IMR-90 (cell line): ENCODE data around the gene GPR141. TPM values are rescaled to one million over a fixed set of nuclear protein-coding genes. Genes with fewer than 3 reads are reported as not detected.

Experiments
- ATAC-seq: fragments of 200-7000 bp; cut with Tn5 transposase; 2 replicates; pipeline ENCODE4 v1.9.1; 2020; ENCODE audit warnings: low read depth, mild to moderate bottlenecking, moderate library complexity
- BruUV-seq: library from RNA; stranded (reverse); fragments of 400-500 nt; replicated peaks from 2 replicates; lab custom pipeline; 2021; lab: Mats Ljungman, UMichigan
- CTCF ChIA-PET: fragments of 300-600 bp; formaldehyde crosslinking; extraction: SDS; loops from one replicate; lab custom pipeline; 2021; ENCODE audit warnings: antibody characterized with exemption; lab: Yijun Ruan, JAX
- POLR2A ChIA-PET: fragments of 300-600 bp; sonication (Branson Sonifier 250); formaldehyde crosslinking; loops from one replicate; lab custom pipeline; 2022; ENCODE audit warnings: antibody characterized with exemption; ENCODE audit not compliant: unreplicated experiment; lab: Charles Lee
- DNase-seq: peaks from one replicate; pipeline ENCODE4 v3.0.0; 2013
- H2AFZ ChIP-seq: replicated peaks from 2 replicates; pipeline ENCODE3; 2013; ENCODE audit warnings: low read length, mild to moderate bottlenecking; ENCODE audit not compliant: poor library complexity
- H2AK5ac ChIP-seq: 2 replicates; pipeline ENCODE4 v1.6.1; 2013; ENCODE audit warnings: low read depth, low read length, inconsistent platforms
- H2AK9ac ChIP-seq: replicated peaks from 2 replicates; pipeline ENCODE3; 2013; ENCODE audit warnings: mild to moderate bottlenecking, low read depth, low read length, moderate library complexity; ENCODE audit not compliant: poor library complexity
- H2BK120ac ChIP-seq: 2 replicates; pipeline ENCODE4 v1.6.1; 2013; ENCODE audit warnings: low read depth, low read length, inconsistent platforms
- H2BK15ac ChIP-seq: 3 replicates; pipeline ENCODE4 v1.6.1; 2013; ENCODE audit warnings: low read depth, low read length, inconsistent platforms
- H2BK20ac ChIP-seq: 2 replicates; pipeline ENCODE4 v1.6.1; 2013; ENCODE audit warnings: low read depth, mild to moderate bottlenecking, inconsistent platforms, low read length, moderate library complexity
- H2BK5ac ChIP-seq: 2 replicates; pipeline ENCODE4 v1.6.1; 2013; ENCODE audit warnings: mild to moderate bottlenecking, low read depth, low read length, inconsistent platforms; ENCODE audit not compliant: poor library complexity, severe bottlenecking
- H3K14ac ChIP-seq: replicated peaks from 2 replicates; pipeline ENCODE4 v1.6.1; 2013; ENCODE audit warnings: low read depth, low read length, inconsistent platforms
- H3K18ac ChIP-seq: 2 replicates; pipeline ENCODE4 v1.6.1; 2013; ENCODE audit warnings: low read depth, low read length, control low read depth
- H3K23ac ChIP-seq: 2 replicates; pipeline ENCODE4 v1.6.1; 2013; ENCODE audit warnings: low read depth, low read length, inconsistent platforms
- H3K27ac ChIP-seq: 2 replicates; pipeline ENCODE4 v1.5.1; 2013; ENCODE audit warnings: mild to moderate bottlenecking, control low read depth, low read length; ENCODE audit not compliant: insufficient read depth
- H3K27me3 ChIP-seq: 2 replicates; pipeline ENCODE4 v1.6.1; 2013; ENCODE audit warnings: low read length; ENCODE audit not compliant: control insufficient read depth, insufficient read depth
- H3K36me3 ChIP-seq: 2 replicates; pipeline ENCODE4 v1.6.1; 2013; ENCODE audit warnings: low read length, mixed read lengths; ENCODE audit not compliant: control insufficient read depth, insufficient read depth
- H3K4ac ChIP-seq: 2 replicates; pipeline ENCODE4 v1.6.1; 2013; ENCODE audit warnings: low read depth, low read length, inconsistent platforms
- H3K4me1 ChIP-seq: 2 replicates; pipeline ENCODE4 v1.6.1; 2013; ENCODE audit warnings: low read length, mixed read lengths; ENCODE audit not compliant: control insufficient read depth, insufficient read depth
- H3K4me2 ChIP-seq: 2 replicates; pipeline ENCODE4 v1.6.1; 2013; ENCODE audit warnings: low read depth, mild to moderate bottlenecking, control low read depth, low read length, moderate library complexity
- H3K4me3 ChIP-seq: 2 replicates; pipeline ENCODE4 v1.5.1; 2013; ENCODE audit warnings: low read depth, mild to moderate bottlenecking, control low read depth, low read length, moderate library complexity; ENCODE audit not compliant: insufficient read depth
- H3K56ac ChIP-seq: 2 replicates; pipeline ENCODE4 v1.6.1; 2013; ENCODE audit warnings: low read length, inconsistent platforms; ENCODE audit not compliant: insufficient read depth; ENCODE audit errors: extremely low read depth
- H3K79me1 ChIP-seq, 2 experiments: 2 replicates each; pipeline ENCODE4 v1.6.1; 2013; ENCODE audit warnings: low read length in 2 of 2, inconsistent platforms in 1 of 2, low read depth in 1 of 2
- H3K9ac ChIP-seq: 2 replicates; pipeline ENCODE4 v1.6.1; 2013; ENCODE audit warnings: low read depth, low read length, control low read depth
- H3K9me1 ChIP-seq: 2 replicates; pipeline ENCODE4 v1.6.1; 2013; ENCODE audit warnings: low read length, inconsistent platforms; ENCODE audit not compliant: insufficient read depth
- H3K9me3 ChIP-seq: 2 replicates; pipeline ENCODE4 v1.6.1; 2013; ENCODE audit warnings: low read length; ENCODE audit not compliant: control insufficient read depth, insufficient read depth
- H4K20me1 ChIP-seq: 2 replicates; pipeline ENCODE4 v1.6.1; 2013; ENCODE audit warnings: low read length, inconsistent platforms; ENCODE audit not compliant: insufficient read depth
- H4K5ac ChIP-seq: 2 replicates; pipeline ENCODE4 v1.6.1; 2013; ENCODE audit warnings: mild to moderate bottlenecking, low read depth, low read length, control low read depth
- H4K8ac ChIP-seq, 2 experiments: 2 replicates each; pipeline ENCODE4 v1.6.1; 2013; ENCODE audit warnings: low read depth in 2 of 2, low read length in 2 of 2, control low read depth in 1 of 2, inconsistent platforms in 1 of 2
- H4K91ac ChIP-seq: 2 replicates; pipeline ENCODE4 v1.6.1; 2013; ENCODE audit warnings: low read depth, low read length, inconsistent platforms; ENCODE audit not compliant: insufficient read depth
- BHLHE40 ChIP-seq: fragments of 150-350 bp; IDR thresholded peaks from 2 replicates; pipeline ENCODE4 v1.6.1; 2016; ENCODE audit warnings: mild to moderate bottlenecking, low read depth, low read length
- MAFK ChIP-seq: IDR thresholded peaks from 2 replicates; pipeline ENCODE4 v1.6.1; 2012; ENCODE audit warnings: low read depth, low read length, improper control_type of control experiment
- MXI1 ChIP-seq: IDR thresholded peaks from 2 replicates; pipeline ENCODE4 v1.6.1; 2012; ENCODE audit warnings: low read depth, mild to moderate bottlenecking, low read length, moderate library complexity, borderline replicate concordance
- WGBS, 2 experiments: methylation state at CpG; one replicate each; pipeline versions ENCODE4 v1.1.5 to v1.1.7; 2013; ENCODE audit warnings: missing lambda C conversion rate in 2 of 2; ENCODE audit not compliant: insufficient read length in 1 of 2; ENCODE audit errors: extremely low coverage in 2 of 2; 5-methylcytosine and 5-hydroxymethylcytosine counted together
- dilution Hi-C: fragments of 300-500 bp; cut with HindIII; formaldehyde crosslinking; loops from one replicate; pipeline ENCODE4 v1.14.3; 2018; ENCODE audit warnings: low sequenced_read_pairs; ENCODE audit not compliant: unreplicated experiment
- in situ Hi-C: fragments of 300-500 bp; cut with MboI; formaldehyde crosslinking; loops from 3 replicates; pipeline ENCODE4 v1.14.3; 2019; ENCODE audit warnings: low sequenced_read_pairs, inconsistent platforms, mixed read lengths
- intact Hi-C: fragments of 100-400 bp; cut with micrococcal nuclease; formaldehyde crosslinking; loops from 2 replicates; pipeline ENCODE4 v1.10.0; 2022
- polyA plus RNA-seq, 3 experiments: library from polyadenylated mRNA; depleted of rRNA; stranded (reverse); fragments of >200 nt; gene quantifications; 2 replicates each; pipeline ENCODE4 v1.2.3, GENCODE V29; 2012; ENCODE audit warnings: low replicate concordance in 1 of 3
- total RNA-seq: library from RNA; depleted of rRNA; stranded (reverse); fragments of >200 nt; gene quantifications from 2 replicates; pipeline ENCODE4 v1.2.3, GENCODE V29; 2012
- TF ChIP-seq, protein P1 (sequence below): fragments of 150-350 bp; IDR thresholded peaks from 2 replicates; pipeline ENCODE4 v1.6.1; 2017; ENCODE audit warnings: mild to moderate bottlenecking, antibody characterized with exemption, low read length, low read depth

The GPR141 gene
- total and polyA plus RNA-seq, 2 of the 4 experiments (the other 2 are of a cell fraction): not detected

DNA sequence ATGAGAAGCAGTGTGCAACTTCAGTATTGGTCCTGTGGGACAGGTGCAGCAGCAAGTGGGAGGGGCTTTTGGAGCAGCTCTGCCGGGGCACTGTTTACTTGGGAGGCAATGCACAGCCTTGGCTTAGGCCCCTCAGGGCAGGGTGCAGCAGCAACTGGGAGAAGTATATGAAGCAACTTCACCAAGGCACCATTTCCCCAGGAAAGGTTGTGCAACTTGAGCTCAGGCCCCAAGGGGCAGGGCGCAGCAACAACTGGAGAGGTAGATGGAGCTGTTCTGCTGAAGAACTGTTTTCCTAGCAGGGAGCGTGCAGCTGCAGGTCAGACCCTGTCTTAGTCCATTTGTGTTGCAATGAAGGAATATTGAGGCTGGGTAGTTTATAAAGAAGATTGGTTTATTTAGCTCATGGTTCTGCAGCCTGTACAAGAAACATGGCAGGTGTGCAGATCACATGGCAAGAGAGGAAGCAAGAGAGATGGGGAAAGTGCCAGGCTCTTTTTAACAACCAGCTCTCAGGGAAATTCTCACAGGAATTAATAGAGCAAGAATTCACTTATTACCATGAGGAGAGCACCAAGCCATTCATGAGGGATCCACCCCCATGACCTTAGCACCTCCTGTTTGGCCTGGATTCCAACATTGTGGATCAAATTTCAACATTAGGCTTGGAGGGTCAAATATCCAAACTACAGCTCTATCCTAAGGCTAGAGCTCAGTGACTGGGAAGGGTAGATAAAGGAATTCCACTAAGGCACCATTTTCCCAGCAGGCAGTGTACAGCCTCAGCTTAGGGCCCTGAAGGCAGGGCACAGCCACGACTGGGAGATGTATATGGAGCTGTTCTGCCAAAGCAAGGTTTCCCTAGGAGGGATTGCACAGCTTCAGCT, 10.9 kb downstream of the GPR141 start:
- Histone ChIP-seq H3K4me3 (no peak overlapping the region), H3K4me1 (no peaks in the 10 kb centered on the region), H3K4ac (no peak overlapping the region), H2AFZ (no peak overlapping the region), H2AK9ac (no peak overlapping the region), H3K9ac (no peak overlapping the region), H2BK5ac (no peak overlapping the region), H3K79me1 (no peaks in the 10 kb centered on the region), H3K9me1 (no peaks in the 10 kb centered on the region), H4K91ac (no peak overlapping the region), H2AK5ac (no peak overlapping the region), H3K14ac (no peak overlapping the region), H3K9me3 (peaks cover 15% of the 10 kb centered on the region), H2BK120ac (no peak overlapping the region), H3K27me3 (no peaks in the 10 kb centered on the region), H3K27ac (no peak overlapping the region), H3K18ac (no peak overlapping the region), H3K56ac (no peak overlapping the region), H3K36me3 (no peaks in the 10 kb centered on the region), H4K20me1 (no peaks in the 10 kb centered on the region), H2BK15ac (no peak overlapping the region), H3K23ac (no peak overlapping the region), H4K8ac (no peak overlapping the region), H2BK20ac (no peak overlapping the region), H4K5ac (no peak overlapping the region), H3K4me2 (no peak overlapping the region)
- no TSS peak for BruUV-seq
- dilution Hi-C loops (no loop called here), in situ Hi-C loops (no loop called here), intact Hi-C loops (no loop called here)
- 57% methylated on average over 1 of the region's 4 CpGs; no CpG with 5 or more reads in 1 of the 2 experiments for WGBS, 2 experiments
- DNase-seq: no peak
- ChIA-PET POLR2A (no interaction called here), CTCF (no interaction called here)
- no peak for ATAC-seq
- TF ChIP-seq MXI1 (no peak), MAFK (no peak), BHLHE40 (no peak)
- TF ChIP-seq, protein P1, sequence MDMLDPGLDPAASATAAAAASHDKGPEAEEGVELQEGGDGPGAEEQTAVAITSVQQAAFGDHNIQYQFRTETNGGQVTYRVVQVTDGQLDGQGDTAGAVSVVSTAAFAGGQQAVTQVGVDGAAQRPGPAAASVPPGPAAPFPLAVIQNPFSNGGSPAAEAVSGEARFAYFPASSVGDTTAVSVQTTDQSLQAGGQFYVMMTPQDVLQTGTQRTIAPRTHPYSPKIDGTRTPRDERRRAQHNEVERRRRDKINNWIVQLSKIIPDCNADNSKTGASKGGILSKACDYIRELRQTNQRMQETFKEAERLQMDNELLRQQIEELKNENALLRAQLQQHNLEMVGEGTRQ: no peak
